Measurements from ENCODE around the gene CFAP97D2. TPM values are rescaled to one million over a fixed set of nuclear protein-coding genes. Genes with fewer than 3 reads are reported as not detected.

The CFAP97D2 gene
- total RNA-seq, 8 experiments from 2014 or later, result 0.73 to 3.4 (median 0.95) TPM; not detected in 5

- Histone ChIP-seq H3K4me1 (replicated peaks in 1 of 2) (no peaks in the 10 kb centered on the region), H3K4me3 (no peak overlapping the region), H3K27ac (no peak overlapping the region)
- WGBS, 10 experiments, result 14 to 100% (median 94%) methylated on average over 2 to 8 of the region's 8 CpGs
- peak in 2 of 8 experiments; percentile 4 for ATAC-seq (replicated peaks in 6 of 8)
- in situ Hi-C loops (cut with MboI; ENCODE audit: low pct_unique_long_range_greater_than_20kb in 2 of 9, low sequenced_read_pairs in 9 of 9, unreplicated experiment in 9 of 9), result no loop called here
Observed at GRCh38 chr13:114264886-114265611, 86.0 kb downstream of the CFAP97D2 start.

GRCh38 chr13:114266241-114266640 lies 87.2 kb downstream of the CFAP97D2 start:
- ATAC-seq (replicated peaks in 6 of 8), result no peak
- 65 to 100% (median 100%) methylated on average over 1 to 4 of the region's 5 CpGs; no CpG with 5 or more reads in 2 of the 10 experiments for WGBS, 10 experiments
- in situ Hi-C loops (cut with MboI; ENCODE audit: low pct_unique_long_range_greater_than_20kb in 2 of 9, low sequenced_read_pairs in 9 of 9, unreplicated experiment in 9 of 9), result no loop called here
- Histone ChIP-seq H3K4me3 (no peak overlapping the region), H3K4me1 (replicated peaks in 1 of 2) (no peaks in the 10 kb centered on the region), H3K27ac (no peak overlapping the region)

GRCh38 chr13:114268344-114269280 lies 89.6 kb downstream of the CFAP97D2 start:
- Histone ChIP-seq H3K27ac (no peak overlapping the region), H3K4me1 (replicated peaks in 1 of 2) (no peaks in the 10 kb centered on the region), H3K4me3 (no peak overlapping the region)
- in situ Hi-C loops (cut with MboI; ENCODE audit: low pct_unique_long_range_greater_than_20kb in 2 of 9, low sequenced_read_pairs in 9 of 9, unreplicated experiment in 9 of 9), result no loop called here
- 80 to 100% (median 87%) methylated on average over 1 to 4 of the region's 6 CpGs; no CpG with 5 or more reads in 1 of the 10 experiments for WGBS, 10 experiments
- peak in 3 of 8 experiments; percentile 90 to 91 (median 91) for ATAC-seq (replicated peaks in 6 of 8)

DNA sequence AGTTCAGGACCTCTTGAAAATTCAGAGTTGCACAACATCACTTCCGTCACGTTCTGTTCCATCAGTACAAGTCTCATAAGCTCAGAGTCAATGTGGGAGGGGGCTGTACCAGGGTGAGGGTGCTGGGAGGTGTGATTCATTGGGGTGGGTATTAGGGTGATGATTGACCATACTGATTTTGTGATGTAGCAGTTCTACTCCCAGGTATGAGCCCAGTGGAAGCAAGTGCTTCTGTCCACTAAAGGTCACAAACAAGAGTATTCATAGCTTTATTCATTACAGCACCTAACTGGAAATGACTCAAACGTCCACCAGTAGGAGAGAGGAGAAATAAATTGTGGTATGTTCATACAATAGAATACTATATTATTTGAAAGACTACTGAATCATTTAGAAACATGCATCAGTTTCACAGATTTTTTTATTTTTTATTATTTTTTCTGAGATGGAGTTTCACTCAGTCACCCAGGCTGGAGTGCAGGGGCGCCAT lies 90.3 kb downstream of the CFAP97D2 start:
- in situ Hi-C loops (cut with MboI; ENCODE audit: low pct_unique_long_range_greater_than_20kb in 2 of 9, low sequenced_read_pairs in 9 of 9, unreplicated experiment in 9 of 9), result no loop called here
- no peak for ATAC-seq (replicated peaks in 6 of 8)
- 100% methylated on average over 2 to 3 of the region's 4 CpGs; no CpG with 5 or more reads in 7 of the 10 experiments for WGBS, 10 experiments
- Histone ChIP-seq H3K4me1 (replicated peaks in 1 of 2) (no peaks in the 10 kb centered on the region), H3K27ac (no peak overlapping the region), H3K4me3 (no peak overlapping the region)

Other genes with a start within 250 kb of the CFAP97D2 start
- gene C13orf46, start 205.2 kb upstream of the CFAP97D2 start, total RNA-seq, result 1 to 10 TPM in 1 of 8 experiments, under 1 TPM in 7; 0.08 to 1.0 (median 0.27) TPM
- gene RASA3, start 46.6 kb upstream of the CFAP97D2 start, total RNA-seq, result 10 to 100 TPM in 4 of 8 experiments, 1 to 10 TPM in 4; 1.3 to 25.2 (median 10.0) TPM
- 10 to 100 TPM; 33.9 to 79.4 (median 44.0) TPM for gene CDC16, start 55.6 kb downstream of the CFAP97D2 start, total RNA-seq
- 10 to 100 TPM; 47.1 to 77.9 (median 54.0) TPM for gene UPF3A, start 102.3 kb downstream of the CFAP97D2 start, total RNA-seq
- 10 to 100 TPM in 4 of 8 experiments, 1 to 10 TPM in 4; 6.3 to 39.2 (median 11.6) TPM for gene CHAMP1, start 135.2 kb downstream of the CFAP97D2 start, total RNA-seq

All from motor neuron (in vitro differentiated cells).